ENCODE data around the gene CSF3R. TPM values are rescaled to one million over a fixed set of nuclear protein-coding genes. Genes with fewer than 3 reads are reported as not detected.

Gene CSF3R
- polyA plus RNA-seq, 3 donors, result 3.1 to 5.9 (median 5.4) TPM

GRCh38 chr1:36458910-36459309 is 23.8 kb downstream of the CSF3R start:
- DNase-seq, result no peak

- no peak for DNase-seq
Observed at GRCh38 chr1:36457691-36458090, 25.0 kb downstream of the CSF3R start.

DNA sequence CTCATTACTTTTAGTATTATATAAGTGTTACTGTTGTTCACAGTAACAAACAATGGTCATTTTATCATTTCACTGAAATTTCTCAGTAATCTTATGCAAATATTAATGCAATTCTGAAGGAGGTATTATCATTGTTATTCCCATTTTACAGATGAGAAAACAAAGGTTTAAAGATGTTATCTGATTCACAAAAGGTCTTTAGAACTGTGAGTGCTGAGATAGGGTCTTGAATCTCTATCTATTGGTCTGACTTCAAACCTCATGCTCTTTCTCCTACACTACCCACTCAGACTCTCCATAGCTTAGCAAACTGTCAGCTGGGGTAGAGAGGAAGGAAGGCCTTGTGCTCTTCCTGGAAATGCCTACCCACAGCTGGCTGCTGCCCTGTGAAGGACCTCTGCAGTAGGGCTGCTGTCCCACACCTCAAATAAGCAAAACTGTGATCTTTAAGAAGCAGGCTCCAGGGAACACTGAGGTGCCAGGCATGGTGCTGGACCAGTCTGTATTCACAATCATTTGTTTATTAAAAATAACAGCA is 26.3 kb downstream of the CSF3R start:
- no peak for DNase-seq

- no peak for DNase-seq
Observed at GRCh38 chr1:36455386-36455785, 27.3 kb downstream of the CSF3R start.

DNA sequence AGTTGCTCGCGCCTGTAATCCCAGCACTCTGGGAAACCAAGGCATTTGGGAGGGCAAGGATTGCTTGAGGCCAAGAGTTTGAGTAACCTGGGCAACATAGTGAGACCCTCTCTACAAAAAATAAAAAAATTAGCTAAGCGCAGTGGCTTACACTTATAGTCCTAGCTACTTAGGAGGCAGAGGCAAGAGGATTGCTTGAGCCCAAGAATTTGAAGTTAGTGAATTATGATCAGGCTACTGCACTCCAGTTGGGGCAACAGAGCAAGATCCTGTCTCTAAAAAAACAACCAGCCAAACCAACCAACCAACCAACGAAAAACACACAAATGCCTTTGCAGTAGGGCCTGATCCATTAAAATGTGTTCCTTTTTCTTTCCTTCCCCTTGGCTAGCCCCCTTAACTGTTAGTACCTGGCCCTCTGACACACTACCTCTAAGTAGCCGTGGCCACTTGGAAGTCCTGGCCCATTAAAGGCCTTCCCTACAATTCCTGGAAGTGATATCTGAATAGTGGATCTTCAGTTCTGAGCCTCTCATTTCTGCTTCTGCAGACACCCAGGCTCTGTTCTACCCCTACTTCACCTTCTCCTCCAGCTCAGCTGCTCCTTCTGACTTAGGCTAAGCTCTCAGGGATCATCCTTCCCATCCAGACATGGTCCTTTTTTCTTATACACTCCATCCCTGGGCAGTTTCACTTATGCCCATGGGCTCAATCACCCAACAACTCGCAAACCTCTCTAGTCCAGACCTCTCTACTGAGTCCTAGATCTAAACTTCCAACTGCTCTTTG is 28.9 kb downstream of the CSF3R start:
- no peak for DNase-seq

- no peak for DNase-seq
Observed at GRCh38 chr1:36453051-36453450, 29.7 kb downstream of the CSF3R start.

DNA sequence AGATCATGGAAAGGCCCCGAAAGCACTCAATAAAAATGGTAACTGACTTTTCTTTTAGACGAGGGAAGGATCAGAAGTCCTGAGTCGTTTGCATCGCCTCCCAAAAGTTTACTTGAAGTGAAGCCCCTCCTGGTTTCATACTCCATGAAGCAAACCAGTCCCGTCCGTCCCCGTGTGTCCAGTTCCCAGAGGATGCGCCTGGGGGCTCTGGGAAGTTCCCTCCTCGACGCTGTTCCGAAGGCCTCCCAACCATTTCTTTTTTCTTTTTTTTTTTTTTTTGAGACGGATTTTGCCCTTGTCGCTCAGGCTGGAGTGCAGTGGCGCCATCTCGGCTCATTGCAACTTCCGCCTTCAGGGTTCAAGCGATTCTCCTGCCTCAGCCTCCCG is 31.8 kb downstream of the CSF3R start:
- DNase-seq, result peak; percentile 30

DNA sequence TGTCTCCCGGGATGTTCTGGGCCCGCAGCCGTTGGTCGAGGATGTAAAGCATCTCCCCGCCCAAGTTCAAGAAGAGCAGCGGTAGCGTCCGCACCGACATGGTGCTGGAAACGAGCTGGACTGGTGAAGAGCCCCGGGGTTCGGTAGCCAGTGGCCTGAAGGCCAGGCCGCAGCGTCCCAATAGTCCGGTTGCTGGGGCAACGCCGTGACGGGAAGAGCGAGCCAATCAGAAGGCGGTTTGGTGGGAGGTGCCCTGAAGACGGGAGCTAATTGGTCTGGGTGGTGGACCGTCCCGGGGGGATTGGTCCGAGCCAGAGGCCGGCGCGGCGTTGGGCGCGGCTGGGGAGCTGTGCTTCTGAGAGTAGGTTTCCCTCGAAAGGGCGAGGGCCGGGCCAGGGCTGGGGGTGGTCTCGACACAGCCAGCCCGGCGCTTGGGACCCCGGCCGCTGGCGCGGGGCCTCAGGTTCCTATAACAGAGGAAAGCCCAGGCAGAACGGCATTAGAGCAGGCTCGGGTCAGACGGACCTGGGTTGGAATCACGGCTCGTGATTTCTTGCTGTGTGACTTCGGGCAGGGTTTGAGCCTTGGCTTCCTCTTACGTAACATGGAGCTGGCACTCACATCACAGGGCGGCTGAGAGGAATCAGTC is 32.3 kb downstream of the CSF3R start, which contains the start of gene OSCP1:
Gene OSCP1, minus strand, starts transcription at position 182 of the 649 bp plus-strand sequence. Its CDS starts 82 bp downstream, at position 100.
- peak; percentile 97 for DNase-seq

GRCh38 chr1:36448530-36449056 is 34.1 kb downstream of the CSF3R start:
- no peak for DNase-seq

- DNase-seq, result no peak
Observed at GRCh38 chr1:36447450-36447849, 35.3 kb downstream of the CSF3R start.

DNA sequence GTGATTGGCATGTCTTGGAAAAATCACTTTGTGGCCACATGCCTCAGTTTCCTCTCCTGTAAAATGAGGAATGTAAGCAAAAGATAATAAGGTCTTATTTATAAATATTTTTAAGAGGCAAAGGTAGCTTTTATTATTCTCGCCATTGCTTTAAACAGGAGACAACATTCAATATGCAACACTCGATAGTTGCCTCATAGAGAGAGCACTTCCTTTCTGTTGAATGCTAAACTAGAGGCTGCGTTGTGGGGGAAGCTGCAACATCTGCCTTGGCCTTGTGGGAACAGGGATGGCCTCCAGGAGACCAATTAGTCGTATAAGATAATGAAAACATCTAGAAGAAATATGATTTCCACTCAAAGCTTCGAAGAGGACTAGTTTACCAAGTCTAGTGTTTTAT is 36.0 kb downstream of the CSF3R start:
- DNase-seq, result no peak

DNA sequence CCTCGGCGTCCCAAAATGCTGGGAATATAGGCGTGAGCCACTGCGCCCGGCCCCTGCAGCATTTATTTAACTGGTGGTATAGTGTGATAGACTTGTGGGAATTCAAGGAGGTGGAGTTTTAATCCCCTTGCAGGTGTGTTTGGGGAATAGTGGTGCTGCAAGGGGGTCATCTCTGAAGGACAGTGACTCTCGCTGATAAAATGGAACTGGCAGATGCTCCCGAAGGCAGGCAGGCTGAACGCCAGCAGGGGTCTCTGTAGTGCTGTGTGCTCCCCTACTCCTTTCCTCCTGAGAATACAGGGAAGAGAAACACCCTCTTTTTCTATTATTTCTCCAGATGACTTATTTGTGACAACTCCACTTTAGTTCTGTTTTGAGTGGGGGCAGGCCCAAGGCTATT is 36.4 kb downstream of the CSF3R start:
- DNase-seq, result no peak

GRCh38 chr1:36443297-36443696 is 39.4 kb downstream of the CSF3R start:
- no peak for DNase-seq

GRCh38 chr1:36442337-36442736 is 40.4 kb downstream of the CSF3R start:
- DNase-seq, result no peak

DNA sequence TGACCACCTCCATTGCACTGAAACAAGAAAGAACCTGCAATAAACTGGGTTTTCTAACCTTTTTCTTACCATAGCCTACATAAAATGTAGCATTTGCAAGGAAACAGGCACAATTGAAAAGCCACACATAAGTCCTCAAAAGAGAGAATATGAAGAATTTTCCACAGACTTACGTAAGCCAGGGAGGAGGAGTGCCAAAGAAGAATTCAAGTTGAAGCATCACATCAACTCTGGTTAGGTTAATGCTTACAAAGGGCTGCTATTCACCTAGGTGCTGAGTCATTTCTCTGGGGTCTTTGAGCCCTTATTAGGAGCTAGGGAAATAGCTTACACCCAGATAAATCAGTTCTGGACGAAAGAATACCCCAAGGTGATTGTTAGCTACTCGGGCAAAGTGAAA is 42.1 kb downstream of the CSF3R start:
- DNase-seq, result no peak

GRCh38 chr1:36440044-36440443 is 42.7 kb downstream of the CSF3R start:
- no peak for DNase-seq

- DNase-seq, result no peak
Observed at GRCh38 chr1:36438715-36439114, 44.0 kb downstream of the CSF3R start.

DNA sequence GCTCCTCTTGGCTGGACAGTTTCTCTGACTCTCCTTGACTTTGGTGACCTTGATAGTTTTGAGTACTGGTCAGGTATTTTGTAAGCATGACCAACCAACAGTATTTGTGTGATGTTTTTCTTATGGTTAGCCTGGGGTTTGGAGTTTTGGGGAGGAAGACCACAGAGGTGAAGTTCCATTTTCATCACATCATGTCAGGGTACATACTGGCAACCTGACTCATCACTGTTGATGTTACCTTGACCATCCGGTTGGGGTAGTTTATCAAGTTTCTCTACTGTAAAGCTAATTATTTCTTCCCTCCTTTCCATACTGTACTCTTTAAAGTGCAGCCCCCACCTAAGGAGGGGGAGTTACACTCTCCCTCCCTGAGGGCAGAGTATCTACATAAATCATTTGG is 45.9 kb downstream of the CSF3R start:
- DNase-seq, result no peak

DNA sequence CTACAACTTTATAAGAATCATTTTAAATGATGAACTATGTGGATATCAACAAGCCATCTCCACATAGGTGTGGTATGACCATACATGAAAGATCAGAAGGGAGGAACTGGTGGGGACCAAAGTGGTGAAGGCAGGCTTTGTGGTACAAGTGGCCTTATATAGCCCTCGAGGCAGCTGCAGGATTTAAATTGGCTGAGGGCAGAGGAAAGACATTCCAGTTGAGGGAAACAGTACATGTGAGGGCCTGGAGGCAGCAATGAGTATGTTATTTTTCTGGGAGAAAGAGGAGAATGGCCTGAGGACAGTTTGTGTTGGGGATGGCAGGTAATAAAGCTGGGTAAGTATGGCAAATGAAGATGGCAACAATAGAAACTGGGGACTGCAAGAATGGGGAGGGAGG is 49.6 kb downstream of the CSF3R start:
- DNase-seq, result no peak

DNA sequence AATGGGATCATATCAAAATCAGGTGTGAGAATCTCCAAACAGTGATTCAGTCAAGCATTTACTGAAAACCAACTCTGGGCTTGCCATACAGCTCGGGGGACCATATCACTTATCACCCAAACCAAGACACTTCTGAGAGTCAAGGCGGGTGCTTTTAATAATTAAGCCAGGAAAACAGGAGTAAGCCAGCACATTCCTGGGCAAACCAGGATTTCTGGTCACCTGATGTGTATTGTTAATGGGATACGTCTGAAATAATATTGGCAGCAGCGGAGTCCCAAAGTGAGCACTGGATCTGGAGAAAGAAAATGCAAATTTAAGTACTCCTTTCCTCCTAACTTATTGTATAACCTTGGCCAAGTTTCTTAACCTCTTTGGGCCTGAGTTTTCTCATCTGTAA is 50.1 kb downstream of the CSF3R start:
- no peak for DNase-seq

- no peak for DNase-seq
Observed at GRCh38 chr1:36425791-36426190, 56.9 kb downstream of the CSF3R start.

GRCh38 chr1:36421649-36422048 is 61.1 kb downstream of the CSF3R start:
- no peak for DNase-seq

DNA sequence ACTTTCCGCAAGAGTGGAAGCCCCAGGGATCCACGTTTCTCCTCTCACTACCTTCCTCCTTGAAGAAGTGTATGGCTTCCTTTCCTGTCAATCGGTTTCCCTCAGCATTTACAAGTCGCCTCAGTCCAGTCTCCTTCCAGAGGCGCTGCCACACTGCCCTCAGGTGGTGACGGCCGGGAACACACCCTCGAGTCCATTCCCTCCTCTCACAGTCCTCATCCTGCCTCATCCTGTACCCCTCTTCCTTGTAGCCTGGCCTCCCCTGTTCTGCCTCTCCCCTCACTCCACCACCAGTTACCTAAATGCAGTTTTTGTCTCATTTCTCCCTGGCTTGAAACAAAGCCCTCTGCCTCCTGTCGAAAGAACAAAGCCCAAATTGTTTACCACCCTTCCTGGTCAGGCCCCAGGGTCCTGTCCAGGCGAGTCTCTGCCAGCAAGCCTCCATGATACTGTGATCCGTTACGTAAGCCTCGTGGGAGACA is 61.8 kb downstream of the CSF3R start:
- DNase-seq, result peak; percentile 74
